GM19035 (cell line): ENCODE results near the gene COQ5.
A peak's percentile ranks its signal among the peaks of the same experiment; 100 is the strongest.
"Not testable (repeated sequence)": the region's sequence is repeated elsewhere in the genome, so short reads cannot be mapped to it uniquely, and the experiment has no call there.

Experiments
- ATAC-seq: cut with Tn5 transposase; IDR thresholded peaks from one replicate; pipeline ENCODE4 v1.9.1; 2021; ENCODE audit not compliant: unreplicated experiment

Gene COQ5

DNA sequence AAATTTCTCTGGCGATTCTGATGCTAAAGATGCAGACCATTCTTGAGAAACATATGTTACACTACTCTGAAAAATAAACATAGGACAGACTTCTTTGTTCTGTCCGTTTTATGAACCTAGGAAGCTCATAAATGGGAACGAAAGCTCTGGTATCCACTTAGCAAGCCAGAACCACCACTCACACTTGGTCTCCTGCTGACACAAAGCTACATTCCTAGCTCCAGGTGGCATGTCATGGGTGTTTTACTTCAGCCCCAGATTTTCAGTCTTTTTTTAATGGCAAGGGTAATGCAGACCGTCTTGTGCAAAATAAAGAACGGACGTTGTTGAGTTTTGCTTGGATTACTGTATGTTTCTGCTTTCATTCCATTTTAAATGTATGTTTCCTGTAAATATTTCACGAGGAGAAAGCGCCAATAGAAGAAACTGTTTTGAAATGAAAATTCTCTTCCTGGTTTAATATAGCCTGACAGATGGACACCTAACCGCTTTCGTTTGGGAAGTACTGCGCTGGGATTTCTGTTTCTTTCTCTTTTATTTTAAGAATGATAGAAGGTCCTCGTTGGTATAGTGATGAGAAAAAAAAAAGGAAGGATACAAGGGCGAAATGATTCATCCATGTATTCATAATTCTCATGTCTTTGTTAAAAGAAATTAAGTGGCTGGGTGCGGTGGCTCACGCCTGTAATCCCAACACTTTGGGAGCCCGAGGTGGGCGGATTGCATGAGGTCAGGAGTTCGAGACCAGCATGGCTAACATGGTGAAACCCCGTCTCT lies 871 bp upstream of the COQ5 start:
- no peak for ATAC-seq

DNA sequence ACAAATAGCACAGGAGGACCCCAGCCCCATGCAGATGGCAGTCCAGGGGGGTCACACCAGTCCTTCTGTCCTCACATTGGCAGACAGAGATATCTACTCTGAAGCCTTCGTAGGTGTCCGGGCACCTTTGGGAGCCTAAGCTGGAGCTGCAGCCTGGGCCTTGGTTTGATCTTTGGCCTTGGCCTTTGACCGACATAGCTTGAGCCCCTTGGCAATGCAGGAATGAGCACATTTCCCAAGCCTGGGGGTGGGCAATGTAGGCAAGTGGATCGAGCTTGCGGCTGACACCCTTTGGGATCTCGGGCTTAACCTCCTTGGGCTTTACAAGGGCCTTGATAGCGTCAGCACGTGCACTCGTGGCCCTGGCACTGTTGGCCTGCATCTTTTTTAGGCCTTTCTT lies 6.4 kb downstream of the COQ5 start:
- ATAC-seq = no peak

DNA sequence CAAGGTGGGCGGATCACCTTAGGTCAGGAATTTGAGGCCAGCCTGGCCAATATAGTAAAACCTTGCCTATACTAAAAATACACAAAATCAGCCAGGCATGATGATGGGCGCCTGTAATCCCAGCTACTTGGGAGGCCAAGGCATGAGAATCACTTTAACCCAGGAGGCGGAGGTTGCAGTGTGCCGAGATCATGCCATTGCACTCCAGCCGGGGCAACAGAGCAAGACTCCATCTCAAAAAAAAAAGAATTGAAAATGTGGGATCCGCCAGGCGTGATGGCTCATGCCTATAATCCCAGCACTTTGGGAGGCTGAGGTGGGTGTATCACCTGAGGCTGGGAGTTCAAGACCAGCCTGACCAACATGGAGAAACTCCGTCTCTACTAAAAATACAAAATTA lies 9.6 kb downstream of the COQ5 start:
- not testable (repeated sequence) for ATAC-seq

DNA sequence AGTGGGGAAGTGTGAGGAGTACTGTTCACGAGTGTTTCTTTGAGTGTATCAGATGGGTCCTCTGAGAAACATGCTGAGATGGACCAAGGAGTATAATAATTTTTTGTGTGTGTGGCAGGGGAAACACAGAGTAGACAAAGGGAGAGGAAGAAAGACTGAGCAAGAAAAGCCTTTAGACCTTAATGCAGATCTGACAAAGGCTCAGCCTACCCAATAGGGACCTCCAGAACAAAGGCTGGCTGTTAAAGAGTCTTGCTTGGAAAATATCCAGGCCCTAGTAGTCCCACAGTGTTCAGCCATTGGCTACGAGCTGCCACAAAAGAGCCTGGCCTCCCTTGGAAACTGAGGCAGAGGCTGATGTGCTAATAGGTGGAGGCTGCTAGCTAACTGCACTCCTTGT lies 13.5 kb downstream of the COQ5 start:
- ATAC-seq = no peak

DNA sequence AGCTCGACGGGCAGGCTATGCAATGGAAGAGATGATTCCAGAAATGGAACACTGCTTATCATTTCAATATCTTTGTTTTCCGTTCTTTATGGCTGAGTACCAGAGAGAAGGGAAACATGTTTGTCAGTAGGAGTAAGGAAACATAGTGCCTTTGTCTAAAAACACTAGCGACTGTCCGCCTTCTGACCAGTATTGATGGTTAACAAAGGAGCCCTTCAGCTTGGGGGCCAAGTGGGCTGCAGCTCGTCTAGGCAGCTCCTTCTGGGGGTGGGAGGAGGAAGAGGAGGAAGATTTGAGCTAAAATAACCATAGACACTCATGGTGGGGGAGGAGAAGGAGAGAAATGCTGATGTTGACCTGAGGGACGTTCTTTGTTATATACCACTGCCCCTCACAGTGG lies 15.0 kb downstream of the COQ5 start:
- no peak for ATAC-seq

DNA sequence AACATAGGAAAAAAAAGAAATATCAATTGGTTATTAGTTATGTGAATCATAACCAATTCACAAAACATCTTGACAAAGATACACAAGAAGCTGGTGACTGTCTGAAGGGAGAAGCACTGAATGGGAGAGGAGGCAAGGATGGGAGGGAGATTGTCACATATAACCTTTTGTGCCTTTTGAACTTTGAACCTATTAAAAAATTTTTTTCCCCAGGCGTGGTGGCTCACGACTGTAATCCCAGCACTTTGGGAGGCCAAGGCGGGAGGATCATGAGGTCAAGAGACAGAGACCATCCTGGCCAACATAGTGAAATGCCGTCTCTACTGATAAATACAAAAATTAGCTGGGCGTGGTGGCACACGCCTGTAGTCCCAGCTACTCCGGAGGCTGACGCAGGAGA lies 20.4 kb downstream of the COQ5 start:
- no peak for ATAC-seq

DNA sequence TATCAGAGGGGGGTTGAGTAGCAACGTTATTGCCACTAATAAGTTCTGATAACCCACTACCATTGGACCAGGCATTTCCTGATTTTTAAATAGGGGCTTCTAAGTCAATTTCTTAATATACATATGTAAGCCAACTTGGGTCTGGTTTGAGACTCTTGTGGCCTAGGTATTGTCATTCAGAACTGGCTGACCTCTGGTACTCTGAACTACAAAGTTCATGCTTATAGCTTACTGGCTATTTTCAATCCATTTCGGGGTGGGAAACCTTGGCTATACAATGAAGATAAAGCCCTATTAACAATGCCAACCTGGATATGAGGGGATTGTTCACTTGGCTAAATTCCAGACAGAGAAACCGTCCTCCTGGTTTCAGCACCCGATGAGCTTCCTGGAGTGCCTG lies 24.4 kb downstream of the COQ5 start:
- no peak for ATAC-seq

DNA sequence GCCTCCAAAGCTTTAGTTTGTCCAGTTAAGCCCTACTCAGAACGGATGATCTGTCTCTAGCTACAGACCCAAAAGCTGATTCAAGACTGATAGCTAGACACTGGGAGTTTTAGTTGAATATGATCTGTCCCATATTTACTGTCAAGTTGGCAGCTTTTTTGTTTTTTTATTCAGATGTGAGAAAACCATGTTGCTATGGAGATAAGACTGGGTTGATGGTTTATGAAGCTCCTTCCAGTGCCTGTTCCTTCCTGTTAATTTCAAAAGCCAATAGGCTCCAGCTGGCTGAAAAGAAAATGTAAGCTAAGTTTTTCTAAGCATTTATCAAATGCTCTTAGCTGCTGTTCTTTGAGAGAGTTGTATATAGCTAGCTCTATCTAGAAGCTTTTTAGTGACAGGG lies 28.4 kb downstream of the COQ5 start:
- no peak for ATAC-seq

DNA sequence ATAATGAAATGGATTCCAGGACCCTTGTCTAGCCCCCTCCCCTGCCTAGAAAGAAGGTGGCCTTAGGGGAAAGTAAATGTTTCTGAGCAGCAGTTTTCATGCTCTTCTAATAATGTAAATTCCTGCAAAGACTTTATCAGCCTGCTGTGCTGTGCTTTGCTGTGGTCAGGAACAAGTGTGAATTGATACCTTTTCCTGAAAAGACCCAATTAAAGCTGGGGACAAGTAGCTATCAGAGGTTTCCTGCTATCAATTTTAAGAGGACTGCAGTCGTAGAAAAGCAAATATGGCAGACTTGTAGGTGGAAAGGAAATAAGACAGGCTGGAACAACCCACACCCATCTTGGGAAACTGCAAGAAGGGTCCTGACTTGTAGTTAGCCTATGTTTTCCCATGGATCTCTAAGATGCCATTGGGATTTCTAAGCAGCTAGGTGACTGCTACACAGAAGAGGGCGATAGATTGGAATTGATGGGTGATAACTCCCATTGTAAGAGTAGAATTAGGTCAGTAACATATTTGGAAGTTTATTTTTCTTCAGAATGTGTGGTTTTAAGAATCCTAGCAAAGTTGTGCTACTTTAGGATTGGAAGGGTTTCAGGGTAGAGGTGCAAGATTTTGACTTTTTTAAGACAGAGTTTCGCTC lies 30.0 kb downstream of the COQ5 start:
- ATAC-seq = no peak

DNA sequence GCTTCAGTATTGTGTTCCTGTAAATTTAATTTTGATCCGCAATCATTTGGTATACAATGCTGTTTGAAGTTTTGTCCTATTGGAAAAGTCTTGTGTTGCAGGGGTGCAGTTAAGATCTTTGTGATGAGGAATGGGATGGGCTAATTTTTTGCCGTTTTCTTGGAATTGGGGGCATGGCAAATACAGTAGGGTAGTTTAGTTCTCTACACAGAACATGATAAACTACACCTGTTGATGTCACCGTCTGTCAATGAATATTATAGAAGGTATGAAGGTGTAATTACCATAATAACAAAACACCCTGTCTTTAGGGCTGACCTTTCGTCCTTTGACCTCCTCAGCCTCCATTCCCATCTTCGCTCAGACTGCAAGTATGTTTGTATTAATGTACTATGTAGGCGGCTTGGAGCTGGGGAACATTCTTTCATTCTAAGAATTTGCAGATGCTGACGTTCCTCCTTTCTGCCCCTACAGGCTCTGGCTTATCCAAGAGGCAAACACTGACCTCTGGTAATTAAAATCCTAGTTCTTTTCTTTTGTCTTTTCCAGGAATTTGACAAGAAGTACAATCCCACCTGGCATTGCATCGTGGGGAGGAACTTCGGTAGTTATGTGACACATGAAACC lies 31.3 kb downstream of the COQ5 start:
- no peak for ATAC-seq

DNA sequence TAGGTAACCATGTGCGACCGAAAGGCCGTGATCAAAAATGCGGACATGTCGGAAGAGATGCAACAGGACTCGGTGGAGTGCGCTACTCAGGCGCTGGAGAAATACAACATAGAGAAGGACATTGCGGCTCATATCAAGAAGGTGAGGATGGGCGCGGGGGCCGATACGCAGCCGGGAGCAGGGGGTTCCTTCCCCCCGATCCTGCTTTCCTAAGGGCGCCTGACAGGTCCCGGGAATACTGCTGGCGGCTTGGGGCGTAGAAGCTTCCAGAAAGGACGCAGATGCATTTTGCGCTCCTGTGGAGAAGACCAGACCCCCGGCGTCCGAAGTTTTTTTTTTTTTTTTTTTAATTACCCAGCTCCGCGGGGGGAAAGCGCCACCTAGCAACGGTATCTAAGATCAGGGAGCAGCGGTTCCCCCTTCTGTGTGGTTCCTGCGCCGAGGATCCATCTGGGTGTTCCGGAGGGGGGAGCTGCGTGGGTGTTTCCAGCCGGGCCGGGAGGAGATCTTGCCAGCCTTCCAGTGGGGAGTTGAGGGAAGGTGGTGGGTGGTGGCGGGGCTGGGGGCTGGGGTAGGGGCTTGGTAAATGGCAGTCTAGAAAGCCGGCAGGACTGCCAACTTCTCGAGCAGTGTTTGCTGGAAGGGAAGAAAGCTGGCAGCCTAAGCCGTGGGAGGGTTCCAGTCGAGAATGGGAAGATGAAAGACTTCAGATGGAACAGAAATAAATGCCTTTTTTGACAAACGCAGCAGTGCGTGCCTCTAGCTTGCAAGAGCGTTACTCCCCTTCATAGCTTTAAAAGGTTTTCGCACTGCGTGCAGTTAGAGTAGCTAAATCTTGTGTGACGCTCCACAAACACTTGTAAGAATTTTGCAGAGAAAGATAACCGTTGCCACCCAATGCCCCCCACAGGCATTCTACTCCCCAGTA lies 32.3 kb downstream of the COQ5 start:
- ATAC-seq = peak; percentile 8

DNA sequence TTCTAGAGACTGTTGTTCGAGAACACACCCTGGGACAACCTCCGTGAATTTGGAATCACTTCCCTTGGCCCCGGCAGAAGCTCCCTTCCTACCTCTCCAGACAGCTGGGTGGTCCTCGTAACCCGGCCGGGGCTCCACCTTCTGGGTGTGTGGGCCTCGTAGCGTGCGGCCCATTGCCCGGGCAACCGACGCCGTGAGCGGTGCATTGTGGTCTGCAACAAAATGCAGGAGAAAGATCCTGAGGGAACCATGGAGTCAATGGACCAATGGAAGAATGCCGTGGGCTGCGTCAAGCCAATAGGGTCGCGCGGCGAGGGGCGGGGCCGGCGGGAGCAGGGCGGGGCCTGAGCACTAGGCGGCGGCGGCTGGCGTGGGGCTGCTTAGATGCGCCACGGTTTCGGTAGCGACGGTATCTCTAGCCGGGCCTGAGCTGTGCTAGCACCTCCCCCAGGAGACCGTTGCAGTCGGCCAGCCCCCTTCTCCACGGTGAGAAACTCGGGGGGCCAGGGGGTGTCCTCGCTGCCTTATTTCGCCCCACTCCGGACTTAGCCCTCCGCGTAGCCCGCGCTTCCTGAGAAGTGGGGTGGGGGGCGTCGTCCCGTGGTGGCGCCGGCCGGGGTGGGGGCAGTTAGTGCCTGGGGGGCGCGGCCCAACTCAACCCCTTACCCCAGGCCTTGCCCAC lies 33.1 kb downstream of the COQ5 start, which contains the start of gene DYNLL1:
DYNLL1 (plus strand) TSS at position 383 of the 682 bp plus-strand sequence. CDS start 309 bp downstream, outside the sequence.
- ATAC-seq = peak; percentile 93

DNA sequence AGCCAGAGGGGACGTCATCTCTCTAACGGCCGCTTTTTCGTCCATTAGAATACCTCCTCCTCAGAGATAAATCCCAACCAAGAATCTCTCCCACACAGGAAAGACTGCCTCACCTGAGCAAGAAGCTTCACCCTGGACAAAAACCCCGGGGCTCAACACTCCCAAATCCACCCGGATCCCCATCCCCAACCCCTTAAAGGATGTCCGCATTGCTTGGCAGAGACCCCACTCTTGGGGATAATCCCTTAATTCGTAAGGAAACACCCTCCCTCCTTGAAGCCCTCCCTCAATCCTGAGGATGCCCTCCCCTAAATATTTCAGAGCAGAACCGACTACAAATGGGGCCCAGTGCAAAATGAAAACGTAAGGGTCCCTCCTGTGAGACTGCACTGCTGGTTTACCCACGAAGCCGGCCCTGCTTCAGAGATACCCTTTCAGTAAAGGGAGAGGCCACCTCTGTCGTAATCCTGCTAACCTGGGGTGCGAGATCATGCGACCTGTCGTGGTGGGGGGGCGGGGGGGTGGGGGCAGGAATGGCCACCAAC lies 33.7 kb downstream of the COQ5 start:
- ATAC-seq = no peak

DNA sequence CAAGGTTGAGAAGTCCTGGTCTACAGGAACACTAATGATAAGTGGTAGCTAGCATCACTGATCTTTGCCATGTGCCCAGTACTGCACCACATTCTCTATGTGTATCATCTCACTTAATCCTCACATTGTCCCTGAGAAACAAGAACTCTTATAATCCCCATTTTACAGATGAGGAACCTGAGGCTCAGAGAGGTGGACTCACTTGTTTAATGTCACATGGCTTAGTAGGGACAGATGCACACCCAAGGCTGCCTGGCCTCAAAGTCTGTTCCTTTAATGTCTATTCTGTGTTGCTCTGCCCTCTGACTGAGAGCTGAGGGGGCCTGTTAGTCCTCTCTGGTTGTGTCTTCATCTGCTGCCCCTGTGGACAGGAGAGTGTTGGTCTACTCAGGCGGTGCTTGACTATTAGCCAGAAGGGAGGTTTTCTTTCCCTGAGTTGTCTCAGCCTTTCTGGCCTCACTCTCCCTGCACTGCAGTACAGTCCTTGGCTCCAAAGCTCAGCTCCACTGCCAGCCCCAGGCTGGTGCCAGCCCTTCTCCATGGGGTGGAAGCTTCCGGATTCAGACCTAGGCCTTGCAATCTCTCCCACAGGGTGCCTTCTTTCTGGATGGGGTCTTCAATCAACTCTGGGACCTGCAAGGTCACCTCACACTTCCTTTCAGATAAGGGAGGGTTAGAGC lies 38.0 kb downstream of the COQ5 start:
- no peak for ATAC-seq

DNA sequence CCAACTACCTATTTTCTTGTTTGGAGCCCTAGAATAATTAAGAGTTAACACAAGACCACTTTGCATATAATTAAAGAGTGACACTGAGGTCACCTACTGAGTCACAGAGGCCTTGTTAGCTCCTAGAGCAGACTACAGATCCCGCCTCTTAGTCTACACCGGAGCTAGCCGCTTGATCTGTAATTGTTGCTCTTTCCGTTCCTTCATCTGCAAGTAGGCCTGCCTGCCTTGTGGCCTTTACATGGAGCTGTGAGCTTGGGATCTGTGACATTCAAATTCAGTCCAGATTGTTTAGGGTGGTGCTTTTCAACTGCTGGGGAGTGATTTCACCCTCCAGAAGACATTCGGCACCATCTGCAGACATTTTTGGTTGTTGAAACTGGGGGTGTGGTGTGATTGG lies 38.6 kb downstream of the COQ5 start:
- no peak for ATAC-seq

DNA sequence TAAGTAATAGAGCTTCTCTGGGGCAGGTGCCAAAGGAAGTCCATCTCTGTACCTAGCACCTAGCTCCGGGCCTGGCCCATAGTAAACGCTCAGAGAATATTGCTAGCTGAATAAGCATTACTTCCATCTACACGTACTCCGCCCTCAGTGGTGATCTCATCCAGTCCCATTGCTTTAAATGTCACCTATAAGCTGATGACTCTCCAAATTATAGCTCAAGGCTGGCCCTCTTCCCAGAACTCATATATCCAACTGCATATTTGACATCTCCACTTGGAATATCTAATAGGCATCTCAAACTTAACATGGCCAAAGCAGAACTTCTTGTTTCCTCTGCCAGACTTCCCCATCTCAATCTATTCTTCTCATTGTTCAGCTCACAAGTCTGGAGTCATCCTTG lies 39.9 kb downstream of the COQ5 start:
- ATAC-seq = no peak

DNA sequence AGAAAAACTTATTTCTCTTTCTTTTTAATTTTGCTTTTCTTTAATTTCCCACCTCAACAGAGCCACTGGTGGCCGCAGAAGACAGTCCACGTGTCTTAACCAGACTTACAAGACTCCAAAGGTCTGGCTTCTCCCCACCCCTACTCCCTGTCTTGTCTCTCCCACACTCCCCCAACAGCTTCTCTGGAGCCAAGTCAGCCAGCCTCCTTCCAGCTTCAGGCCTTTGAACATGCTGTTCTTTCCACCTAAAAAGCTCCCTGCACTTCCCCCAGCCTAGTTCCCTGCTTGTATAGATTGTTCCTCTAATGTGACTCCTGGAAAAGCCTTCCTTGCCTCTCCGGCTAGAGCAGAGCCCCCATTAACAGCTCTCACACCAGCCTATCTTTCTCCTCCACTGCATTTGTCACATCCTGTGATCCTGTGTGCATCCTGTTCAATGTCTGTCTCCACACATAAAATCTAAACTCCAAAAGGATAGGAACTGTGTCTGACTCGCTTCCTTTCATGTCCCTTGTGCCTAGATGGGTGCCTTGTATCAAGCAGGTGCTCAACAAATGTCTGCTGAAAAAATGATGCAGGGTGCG lies 40.8 kb downstream of the COQ5 start:
- ATAC-seq = no peak

DNA sequence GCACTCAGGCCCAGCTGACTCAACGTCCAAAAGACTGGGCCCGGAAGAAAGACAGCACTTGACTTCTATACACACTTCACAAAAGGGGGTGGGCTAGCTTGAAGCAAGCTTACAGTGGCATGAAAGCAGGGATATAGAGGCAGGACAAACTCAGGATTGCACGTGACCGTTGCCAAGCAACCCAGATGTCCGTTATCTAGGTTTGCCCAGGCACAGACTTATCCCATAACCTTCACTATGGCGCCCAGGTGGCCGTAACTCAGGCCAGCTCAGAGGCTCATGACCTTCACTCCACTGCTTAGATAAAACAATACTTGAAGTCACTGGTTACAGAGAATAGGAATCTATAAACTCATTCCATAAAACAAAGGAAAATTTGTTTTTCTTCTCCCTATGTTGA lies 41.4 kb downstream of the COQ5 start:
- not testable (repeated sequence) for ATAC-seq
